Limb (tissue), 2 donors: ENCODE results near the gene ABCB1.
"Not testable (repeated sequence)": the region's sequence is repeated elsewhere in the genome, so short reads cannot be mapped to it uniquely, and the experiment has no call there.

Experiments
- DNase-seq, 2 donors: peaks; one replicate each; pipeline ENCODE4 v3.0.0-alpha.2; 2016; ENCODE audit errors: extremely low spot score in 2 of 2

The ABCB1 gene

DNA sequence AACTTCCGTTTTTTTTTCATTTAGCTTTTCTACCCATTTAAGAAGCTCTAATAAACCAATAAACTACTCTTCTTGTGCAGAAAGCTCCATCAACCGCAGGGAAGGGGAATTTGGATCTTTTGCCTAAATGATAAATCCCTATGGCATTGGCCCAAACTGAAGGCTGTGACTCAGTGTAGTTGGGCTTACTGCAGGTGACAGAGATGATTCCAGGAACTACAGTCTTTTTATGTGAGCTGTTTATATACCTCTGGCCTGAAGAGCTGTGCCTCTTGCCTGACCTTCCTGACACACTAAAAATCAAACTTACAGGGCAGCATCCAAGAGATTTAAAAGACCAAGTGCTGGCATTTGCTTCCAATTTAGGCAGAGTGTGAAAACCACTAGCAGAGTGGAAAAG, 25.2 kb downstream of the ABCB1 start:
- no peak for DNase-seq

DNA sequence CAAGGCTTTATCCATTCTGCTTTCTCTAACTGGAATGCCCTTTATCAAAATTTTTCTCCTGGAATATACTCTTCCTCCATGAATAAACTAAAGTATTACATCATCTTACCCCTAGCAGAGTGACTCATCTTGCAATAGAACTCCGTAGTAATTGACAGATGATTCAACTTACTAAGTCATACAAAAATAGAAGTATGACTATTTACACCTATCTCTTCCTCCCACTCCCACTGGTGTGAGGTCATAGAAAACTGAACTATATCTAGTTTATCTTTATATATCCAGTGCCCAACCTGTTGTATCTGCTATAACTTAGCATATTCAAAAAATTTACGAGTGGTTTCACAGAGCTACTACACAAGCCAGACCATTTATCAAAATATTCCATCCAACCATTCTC, 26.1 kb downstream of the ABCB1 start:
- no peak for DNase-seq

DNA sequence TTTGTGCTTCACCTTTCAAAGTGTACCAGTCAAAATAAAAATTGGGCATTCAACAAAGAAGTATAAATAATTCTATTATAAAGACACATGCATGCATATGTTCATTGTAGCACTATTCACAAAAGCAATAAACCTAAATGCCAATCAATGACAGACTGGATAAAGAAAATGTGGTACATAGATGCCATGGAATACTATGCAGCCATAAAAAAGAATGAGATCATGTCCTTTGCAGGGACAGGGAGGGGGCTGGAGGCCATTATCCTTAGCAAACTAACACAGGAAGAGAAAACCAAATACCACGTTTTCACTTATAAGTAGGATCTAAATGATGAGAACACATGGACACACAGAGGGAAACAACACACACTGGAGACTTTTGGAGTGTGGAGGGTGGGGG, 28.2 kb downstream of the ABCB1 start:
- not testable (repeated sequence) for DNase-seq

DNA sequence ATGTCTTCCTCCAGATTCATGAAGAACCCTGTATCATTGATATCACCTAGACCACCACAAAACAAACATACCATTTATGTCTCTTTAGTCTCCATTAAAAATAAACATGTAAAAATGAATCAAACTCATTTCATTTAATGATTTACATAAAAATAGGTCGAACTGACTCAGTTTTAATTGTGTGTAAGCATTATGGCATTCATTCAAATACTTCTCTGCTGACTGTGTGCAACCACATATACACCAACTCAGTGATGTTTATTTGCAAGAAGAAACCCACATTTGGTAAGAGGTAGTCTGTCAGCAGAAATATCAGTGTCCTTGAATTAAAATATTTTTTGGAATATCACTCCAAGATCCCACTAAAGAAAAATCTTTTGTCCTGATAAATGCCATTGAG, 30.5 kb downstream of the ABCB1 start:
- DNase-seq = no peak

DNA sequence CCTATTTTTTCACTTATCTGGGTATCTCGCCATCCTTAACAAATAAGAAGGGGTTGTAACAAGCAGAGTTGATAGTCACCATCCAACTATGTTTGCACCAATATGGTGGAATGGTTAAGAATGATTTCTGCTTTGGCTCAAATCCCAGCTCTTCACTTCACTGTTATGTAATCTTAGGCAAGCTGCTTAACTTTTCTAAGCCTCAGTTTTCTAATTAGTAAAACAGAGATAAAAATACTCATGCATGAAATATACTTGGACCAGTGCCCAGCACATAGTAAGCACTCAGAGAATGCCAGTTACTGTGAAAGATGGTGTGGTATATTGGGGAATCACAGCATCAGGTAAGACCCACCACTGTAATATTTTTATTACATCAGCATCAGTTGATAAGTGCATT, 33.6 kb downstream of the ABCB1 start:
- no peak for DNase-seq

DNA sequence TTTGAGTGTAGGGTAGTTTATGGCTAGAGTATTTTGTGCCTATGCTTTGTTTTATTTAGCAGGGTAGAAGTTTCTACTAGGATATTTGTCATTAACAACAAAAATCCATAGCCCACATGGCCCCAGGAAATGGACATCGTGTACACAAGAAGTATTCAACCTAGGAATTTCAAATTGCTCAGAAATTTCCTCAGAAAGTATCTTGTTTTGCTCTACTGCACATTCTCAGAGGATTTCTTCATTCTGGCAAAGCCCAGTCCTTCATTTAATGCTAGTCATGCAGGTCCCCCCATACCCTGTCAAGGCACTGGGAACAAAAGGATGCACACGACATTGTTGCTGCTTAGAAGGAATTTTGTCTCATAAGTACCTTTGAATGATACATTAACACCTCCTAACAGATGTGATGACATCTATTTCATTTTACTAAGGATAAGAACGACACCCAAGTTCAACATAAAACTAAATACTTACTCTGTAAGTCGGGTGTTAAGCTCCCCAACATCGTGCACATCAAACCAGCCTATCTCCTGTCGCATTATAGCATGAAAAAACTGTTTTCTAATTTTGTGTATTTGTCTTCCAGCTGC, 34.3 kb downstream of the ABCB1 start:
- DNase-seq = no peak

DNA sequence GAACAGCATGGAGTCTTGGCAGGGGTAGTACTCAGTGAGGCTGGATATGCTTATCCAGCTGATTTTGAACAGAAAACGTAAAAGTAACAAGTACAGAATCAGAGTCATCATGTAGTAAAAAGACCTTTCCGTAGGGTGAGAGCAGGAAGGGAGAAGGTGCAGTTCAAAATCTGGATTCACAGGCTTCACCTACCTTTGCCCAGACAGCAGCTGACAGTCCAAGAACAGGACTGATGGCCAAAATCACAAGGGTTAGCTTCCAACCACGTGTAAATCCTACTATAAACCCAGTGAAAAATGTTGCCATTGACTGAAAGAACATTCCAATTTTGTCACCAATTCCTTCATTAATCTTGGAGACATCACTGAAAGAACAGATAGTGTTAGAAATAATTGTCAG, 34.8 kb downstream of the ABCB1 start:
- no peak for DNase-seq

DNA sequence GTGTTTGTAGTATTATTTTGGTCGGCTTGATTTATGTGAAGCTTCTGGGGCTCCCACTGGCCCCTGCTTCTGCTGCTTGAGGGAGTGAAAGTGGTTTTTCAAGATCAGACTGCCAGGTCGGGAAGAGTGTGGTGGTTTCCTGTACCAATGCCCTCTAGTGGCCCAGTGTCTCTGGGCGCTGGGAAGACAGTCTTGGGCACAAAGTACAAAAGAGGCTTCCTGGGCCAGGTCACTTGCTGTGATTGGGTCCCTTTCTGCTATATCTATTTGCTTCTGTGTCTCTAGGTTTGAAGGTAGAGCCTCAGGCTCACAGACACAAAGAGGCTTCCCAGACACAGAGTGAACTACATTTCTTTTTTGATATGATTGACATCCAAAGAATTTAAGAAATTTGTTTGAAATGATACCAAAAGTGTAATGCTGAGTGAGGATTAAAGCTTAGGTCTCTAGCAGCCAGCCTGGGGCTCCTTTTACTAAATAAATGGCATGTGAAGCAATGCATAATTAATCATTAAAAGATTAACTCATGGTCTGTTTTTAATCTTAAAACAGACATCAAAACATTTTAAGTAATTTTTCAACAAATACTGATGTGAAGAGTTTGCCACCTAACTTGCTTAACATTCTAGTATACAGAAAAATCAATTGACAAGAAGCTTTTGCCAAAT, 36.3 kb downstream of the ABCB1 start:
- DNase-seq = no peak

DNA sequence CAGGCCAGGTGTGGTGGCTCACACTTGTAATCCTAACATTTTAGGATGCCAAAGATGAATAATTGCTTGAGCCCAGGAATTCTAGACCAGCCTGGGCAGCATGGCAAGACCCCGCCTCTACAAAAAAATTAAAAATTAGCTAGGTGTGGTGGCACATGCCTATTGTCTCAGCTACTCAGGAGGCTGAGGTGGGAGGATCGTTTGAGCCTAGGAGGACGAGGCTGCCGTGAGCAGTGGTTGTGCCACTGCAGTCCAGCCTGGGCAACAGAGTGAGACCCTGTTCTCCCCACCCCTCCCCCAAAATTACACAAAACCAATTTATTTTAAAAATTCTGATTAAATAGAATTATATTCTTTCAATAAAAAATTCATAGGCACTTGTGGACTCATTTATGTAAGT, 39.0 kb downstream of the ABCB1 start:
- DNase-seq = no peak

DNA sequence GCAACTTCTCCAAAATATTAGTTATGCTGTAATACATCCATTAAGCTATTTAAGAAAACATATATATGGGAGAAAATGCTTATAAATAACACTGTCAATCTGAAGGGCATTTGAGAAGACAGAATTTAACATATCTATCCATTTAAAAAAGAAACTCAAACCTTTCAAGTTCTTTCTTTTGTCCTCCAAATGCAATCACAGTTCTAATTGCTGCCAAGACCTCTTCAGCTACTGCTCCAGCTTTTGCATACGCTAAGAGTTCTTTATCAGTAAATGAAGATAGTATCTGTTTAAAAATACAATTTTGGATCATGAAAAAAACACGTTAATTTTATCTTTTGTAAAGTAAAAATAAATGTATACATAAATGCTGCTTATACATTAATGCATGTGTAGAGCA, 39.6 kb downstream of the ABCB1 start:
- no peak for DNase-seq

DNA sequence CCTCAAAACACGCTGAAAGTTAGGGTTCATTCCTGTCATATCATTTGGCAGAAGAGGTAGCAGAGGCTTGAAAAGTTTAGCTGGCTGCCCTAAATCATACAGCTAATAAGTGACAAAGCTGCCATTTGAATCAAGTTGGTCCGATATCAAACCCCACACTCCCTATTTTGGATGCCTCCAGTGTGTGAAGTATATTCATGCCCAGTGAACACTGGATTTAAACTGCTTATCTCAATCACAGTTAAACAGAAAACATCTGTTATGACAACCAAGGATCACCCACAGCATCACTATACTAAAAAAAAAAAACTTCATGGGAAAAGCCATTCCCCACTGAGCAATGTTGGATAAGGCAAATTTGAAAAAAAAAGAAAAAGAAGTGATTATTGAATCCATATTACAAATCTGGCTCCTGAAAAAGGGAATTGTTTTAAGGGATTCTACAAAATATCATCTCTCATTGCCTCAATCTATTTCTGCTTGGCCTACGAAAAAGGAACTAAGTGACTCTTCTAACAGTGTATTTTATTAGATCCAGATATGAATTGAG, 48.3 kb downstream of the ABCB1 start:
- DNase-seq = no peak

DNA sequence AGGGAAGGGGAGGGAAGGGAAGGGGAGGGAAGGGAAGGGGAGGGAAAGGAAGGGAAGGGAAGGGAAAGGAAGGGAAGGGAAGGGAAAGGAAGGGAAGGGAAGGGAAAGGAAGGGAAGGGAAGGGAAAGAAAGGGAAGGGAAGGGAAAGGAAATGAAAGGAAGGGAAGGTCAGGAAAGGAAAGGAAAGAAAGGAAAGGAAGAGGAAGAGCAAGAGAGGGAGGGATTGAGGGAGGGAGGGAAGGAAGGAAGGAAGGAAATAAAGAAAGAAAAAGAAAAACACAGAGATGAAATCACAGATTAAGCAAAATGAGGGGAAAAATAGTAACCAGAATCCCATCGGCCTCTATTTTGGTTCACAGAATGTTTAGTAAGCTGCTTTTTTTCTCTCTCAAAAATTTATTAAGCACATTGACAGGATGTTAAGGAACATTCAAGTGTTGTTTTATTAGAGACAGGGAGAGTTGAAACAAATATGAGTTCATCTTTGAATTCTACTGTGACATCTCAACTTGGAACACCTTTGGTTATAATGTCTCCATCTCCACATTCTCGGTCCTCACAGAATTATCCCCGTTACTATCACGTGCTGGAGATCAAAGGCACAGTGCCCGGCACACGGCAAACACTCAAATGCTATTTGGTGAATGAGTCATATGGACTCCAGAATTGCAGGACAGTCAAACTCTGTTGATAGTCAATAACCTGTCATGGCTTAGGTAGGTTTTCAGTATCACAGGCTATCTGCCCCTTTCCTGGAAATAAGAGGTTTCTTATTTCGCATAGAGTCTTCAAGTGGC, 52.4 kb downstream of the ABCB1 start:
- DNase-seq = no peak

DNA sequence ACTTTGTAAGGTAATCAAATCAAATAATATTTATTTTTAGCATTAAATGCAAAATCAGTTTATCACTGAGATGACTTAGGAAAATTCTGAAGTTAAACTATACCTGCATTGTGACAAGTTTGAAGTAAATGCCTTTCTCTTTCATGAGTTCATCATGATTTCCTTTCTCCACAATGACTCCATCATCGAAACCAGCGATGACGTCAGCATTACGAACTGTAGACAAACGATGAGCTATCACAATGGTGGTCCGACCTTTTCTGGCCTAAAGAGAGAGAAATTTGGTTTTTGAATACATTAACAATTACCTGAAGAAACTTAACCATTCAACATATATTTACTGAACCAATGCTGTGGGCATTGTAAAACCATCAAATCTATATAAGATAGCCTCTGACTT, 54.9 kb downstream of the ABCB1 start:
- no peak for DNase-seq

DNA sequence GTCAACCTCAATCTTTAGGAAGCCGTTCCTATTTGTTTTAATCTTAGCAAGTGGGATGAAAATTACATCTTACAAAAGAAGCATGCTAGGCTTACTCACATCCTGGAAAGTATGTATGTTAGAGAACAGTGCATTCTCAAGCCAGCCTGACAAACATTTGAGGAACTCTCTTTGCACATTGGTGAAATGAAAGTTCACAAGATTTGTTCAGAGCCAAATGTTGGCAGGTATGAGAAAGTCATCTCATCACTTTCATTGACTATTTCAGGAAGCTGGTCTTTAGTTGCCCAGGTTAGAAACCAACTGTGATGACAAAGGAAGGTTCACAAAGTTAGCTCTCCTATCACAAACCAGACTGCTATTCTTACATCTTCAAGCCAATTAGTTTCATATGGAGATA, 57.1 kb downstream of the ABCB1 start:
- DNase-seq = no peak

DNA sequence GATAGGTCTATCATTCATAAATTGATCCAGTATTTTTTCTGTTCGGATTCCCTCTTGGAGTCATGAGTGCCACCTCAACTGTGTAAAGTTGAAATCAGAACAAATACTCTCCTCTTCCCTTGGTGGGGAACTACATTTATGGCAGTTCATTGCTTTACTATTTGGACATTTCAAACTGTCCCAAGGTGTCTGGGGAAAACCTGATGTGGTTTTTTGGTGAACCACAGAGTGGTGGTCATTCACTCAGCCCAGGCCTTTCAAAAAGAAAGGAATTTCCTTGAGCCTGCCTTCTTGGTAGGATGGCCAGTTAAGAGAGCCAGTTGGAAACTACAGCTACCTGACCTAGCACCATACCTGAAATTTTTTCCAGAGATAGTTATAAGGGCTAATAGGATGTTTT, 59.0 kb downstream of the ABCB1 start:
- DNase-seq = no peak

DNA sequence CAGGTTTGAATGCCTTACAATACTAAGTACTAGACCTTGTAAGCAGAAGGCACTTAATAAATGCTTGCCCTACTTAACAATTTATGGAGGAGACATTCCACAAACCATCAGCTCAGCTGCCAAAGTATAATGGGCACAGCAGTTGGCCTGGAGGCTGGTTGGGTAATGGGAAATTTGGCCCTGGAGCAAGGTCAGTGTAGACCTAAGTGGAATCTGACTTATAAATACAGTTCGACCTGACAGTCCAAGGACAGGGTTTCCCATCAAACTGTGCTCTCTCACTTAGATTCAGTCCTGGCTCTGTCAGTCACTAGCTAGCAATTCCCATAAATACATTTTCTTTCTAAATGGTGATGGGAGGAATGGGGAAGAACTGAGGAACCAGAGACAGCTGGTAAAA, 62.6 kb downstream of the ABCB1 start:
- DNase-seq = no peak

DNA sequence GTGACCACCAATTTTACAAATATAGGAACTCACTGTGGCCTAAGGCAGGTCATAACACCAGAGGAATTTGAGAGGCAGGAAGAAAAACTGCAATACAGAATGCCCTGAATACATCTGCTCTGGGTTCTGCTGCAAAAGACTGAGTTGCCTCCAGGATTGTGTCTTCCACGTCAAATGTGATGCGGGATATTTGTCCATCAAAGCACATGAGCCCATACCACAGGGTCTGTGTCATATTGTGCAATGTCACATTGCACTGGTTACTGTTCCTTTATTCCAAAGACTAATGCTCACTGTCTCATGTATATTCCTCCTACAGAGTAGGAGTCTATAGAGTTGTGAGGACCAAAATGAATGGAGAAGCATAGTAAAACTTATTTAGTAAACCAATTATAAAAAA, 66.6 kb downstream of the ABCB1 start:
- no peak for DNase-seq

DNA sequence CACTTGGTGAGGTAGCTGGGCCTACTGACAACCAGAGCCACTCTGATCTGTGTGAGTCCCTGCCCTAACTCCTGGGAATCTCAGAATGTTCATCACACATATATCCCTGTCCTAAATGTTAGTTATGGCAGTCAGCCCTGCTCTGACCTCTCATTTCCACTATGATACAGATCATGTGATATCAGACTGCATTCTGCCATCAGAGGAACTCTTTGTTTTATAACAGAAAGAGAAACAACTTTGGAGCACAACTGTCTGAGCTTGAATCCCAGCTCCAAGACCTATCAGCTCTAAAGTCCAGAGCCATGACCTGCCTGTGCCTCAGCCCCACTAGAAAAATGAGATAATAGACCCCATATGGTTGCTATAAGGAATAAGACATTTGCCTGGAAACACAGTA, 70.6 kb downstream of the ABCB1 start:
- no peak for DNase-seq

DNA sequence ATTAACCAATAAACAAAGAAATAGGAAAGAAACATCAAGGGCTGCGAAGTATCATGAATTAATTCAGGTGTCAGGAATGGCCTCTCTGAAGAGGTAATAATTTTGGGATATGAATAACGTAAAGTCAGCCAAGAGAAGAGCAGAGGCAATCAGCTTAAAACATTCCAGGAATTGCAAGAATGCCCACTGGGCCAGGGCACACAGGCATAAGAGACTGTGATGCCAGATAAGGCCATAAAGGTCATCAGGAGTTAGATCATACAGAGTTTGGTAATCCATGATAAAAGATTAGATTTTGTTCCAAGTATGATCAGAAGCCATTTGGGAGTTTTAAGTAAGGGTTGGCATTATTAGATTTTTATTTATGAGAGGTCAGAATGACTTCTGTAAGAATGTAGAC, 72.0 kb downstream of the ABCB1 start:
- no peak for DNase-seq

DNA sequence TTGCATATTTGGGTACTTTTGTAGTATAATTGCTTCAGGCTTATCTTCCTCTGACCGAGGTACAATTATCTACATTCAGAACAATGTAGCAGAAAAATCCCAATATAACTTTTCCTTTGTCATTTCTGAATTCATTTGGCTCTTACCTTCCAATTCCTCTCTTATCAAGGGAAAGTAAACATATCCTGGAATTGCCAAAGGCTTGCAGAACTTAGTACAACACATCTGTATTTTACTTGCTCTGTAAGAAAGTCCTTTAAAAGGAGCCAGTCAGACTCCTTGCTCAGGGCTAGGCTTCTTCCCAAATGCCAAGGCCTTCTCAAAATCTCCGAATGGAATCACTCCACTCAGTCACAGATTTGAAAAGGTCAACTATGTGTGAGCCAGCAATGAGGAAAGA, 81.9 kb downstream of the ABCB1 start:
- no peak for DNase-seq

DNA sequence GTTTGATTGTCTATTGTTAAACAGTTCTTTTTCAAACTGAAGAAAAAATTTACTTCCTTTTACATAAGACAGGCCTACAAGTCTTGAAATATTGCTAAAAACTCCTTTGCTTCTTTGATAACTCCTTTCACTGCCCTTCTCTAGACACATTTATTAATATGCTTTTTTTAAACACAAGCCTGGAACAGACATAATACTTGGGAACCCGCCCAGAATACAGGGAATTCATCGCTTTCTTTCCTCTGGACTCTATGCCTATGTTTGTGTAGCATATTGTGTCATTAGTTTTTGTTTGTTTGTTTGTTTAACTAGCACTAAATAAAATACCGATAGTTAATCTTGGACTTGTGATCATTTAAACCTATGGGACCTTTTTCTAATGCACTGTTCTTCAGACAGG, 82.8 kb downstream of the ABCB1 start:
- no peak for DNase-seq

DNA sequence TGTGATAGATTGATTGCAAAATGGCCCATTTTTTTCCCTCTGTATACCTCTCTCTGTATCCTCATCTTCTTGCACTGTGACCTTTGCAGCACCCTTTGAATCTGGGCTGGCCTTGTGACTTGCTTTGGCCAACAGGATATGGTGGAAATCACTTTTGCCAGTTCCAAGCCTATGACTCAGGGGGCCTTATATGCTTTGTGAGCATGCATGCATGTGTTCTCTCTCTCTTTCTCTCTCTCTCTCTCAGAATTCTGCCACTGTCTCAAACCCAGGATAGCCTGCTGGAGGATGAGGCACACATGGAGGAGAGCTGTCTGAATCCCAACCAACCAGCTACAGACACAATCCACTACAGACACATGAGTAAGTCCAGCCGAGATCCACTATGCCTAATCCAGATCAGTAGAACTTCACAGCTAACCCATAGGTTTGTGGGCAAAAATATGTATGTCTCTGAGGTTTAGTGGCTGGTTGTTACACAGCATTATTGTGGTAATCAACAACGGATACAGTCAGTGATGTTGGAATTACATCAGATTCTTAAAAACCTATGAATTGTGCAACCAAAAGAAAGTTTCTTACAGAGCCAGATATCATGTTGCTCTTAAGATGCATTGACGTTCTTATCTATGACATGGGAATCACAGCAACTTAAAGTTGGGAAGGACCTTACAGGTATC, 83.4 kb downstream of the ABCB1 start:
- DNase-seq = no peak
